HG03103 (cell line): ENCODE measurements around the gene FAM168A.
"Not testable (repeated sequence)": the region's sequence is repeated elsewhere in the genome, so short reads cannot be mapped to it uniquely, and the experiment has no call there.

Experiments used
- ATAC-seq: cut with Tn5 transposase; IDR thresholded peaks from one replicate; pipeline ENCODE4 v1.9.1; 2021; ENCODE audit warnings: low read depth; ENCODE audit not compliant: unreplicated experiment

Gene FAM168A

GRCh38 chr11:73436859-73437258 is 161.1 kb downstream of the FAM168A start:
- ATAC-seq: not testable (repeated sequence)

GRCh38 chr11:73431396-73431795 is 166.5 kb downstream of the FAM168A start:
- ATAC-seq: no peak

- no peak for ATAC-seq
Observed at GRCh38 chr11:73430326-73430725, 167.6 kb downstream of the FAM168A start.

GRCh38 chr11:73429121-73429750 is 168.7 kb downstream of the FAM168A start:
- no peak for ATAC-seq

- ATAC-seq: no peak
Observed at GRCh38 chr11:73428699-73429098, 169.2 kb downstream of the FAM168A start.

- no peak for ATAC-seq
Observed at GRCh38 chr11:73428227-73428626, 169.7 kb downstream of the FAM168A start.

GRCh38 chr11:73426219-73426850 is 171.6 kb downstream of the FAM168A start:
- ATAC-seq: no peak

GRCh38 chr11:73425108-73425507 is 172.8 kb downstream of the FAM168A start:
- ATAC-seq: no peak

- no peak for ATAC-seq
Observed at GRCh38 chr11:73423506-73423905, 174.4 kb downstream of the FAM168A start.

GRCh38 chr11:73422886-73423285 is 175.0 kb downstream of the FAM168A start:
- no peak for ATAC-seq

- ATAC-seq: no peak
Observed at GRCh38 chr11:73420136-73420535, 177.8 kb downstream of the FAM168A start.

GRCh38 chr11:73416786-73417185 is 181.1 kb downstream of the FAM168A start:
- no peak for ATAC-seq

- no peak for ATAC-seq
Observed at GRCh38 chr11:73415854-73416615, 181.9 kb downstream of the FAM168A start.

GRCh38 chr11:73414977-73415651 is 182.8 kb downstream of the FAM168A start:
- no peak for ATAC-seq

GRCh38 chr11:73413256-73413655 is 184.7 kb downstream of the FAM168A start:
- no peak for ATAC-seq

GRCh38 chr11:73412308-73412707 is 185.6 kb downstream of the FAM168A start:
- no peak for ATAC-seq

- ATAC-seq: no peak
Observed at GRCh38 chr11:73411031-73411430, 186.9 kb downstream of the FAM168A start.

GRCh38 chr11:73410627-73411026 is 187.3 kb downstream of the FAM168A start:
- ATAC-seq: no peak

GRCh38 chr11:73409431-73409830 is 188.5 kb downstream of the FAM168A start:
- ATAC-seq: no peak

- no peak for ATAC-seq
Observed at GRCh38 chr11:73406619-73407018, 191.3 kb downstream of the FAM168A start.

GRCh38 chr11:73406131-73406530 is 191.8 kb downstream of the FAM168A start:
- ATAC-seq: no peak
